GM12878 (cell line): ENCODE measurements around the gene EPB41L1.

Experiments used
- EGR1 ChIP-seq, 2 experiments: IDR thresholded peaks; 1 replicate in 1 of 2; 2 replicates in 1 of 2; pipeline ENCODE4 v1.6.1; 2011 to 2012; ENCODE audit warnings: low read depth in 2 of 2, low read length in 2 of 2, borderline replicate concordance in 1 of 2, mild to moderate bottlenecking in 1 of 2, moderate library complexity in 1 of 2
- MAX ChIP-seq: IDR thresholded peaks from 2 replicates; pipeline ENCODE4 v1.6.1; 2012; ENCODE audit warnings: low read depth, low read length, improper control_type of control experiment
- RAD21 ChIP-seq: IDR thresholded peaks from 2 replicates; pipeline ENCODE4 v1.6.1; 2011; ENCODE audit warnings: mild to moderate bottlenecking, low read depth, low read length, moderate library complexity; ENCODE audit not compliant: insufficient read depth
- YY1 ChIP-seq: IDR thresholded peaks from 2 replicates; pipeline ENCODE4 v1.6.1; 2011; ENCODE audit warnings: low read depth, mild to moderate bottlenecking, low read length

- TF ChIP-seq MAX (no peak), RAD21 (no peak), EGR1 (IDR thresholded peaks at IDR 0.05; ENCODE audit: borderline replicate concordance in 1 of 2, low read depth in 2 of 2, low read length in 2 of 2) (no peak), YY1 (no peak)
These were observed 45.1 kb upstream of the EPB41L1 start for GRCh38 chr20:36109251-36109947.
